ENCODE measurements around the gene WNT1. TPM values are rescaled to one million over a fixed set of nuclear protein-coding genes. Genes with fewer than 3 reads are reported as not detected.

Gene WNT1
- total and polyA plus RNA-seq, 8 donors, result not detected

GRCh38 chr12:48994224-48995085 is 16.3 kb downstream of the WNT1 start:
- H3K27ac ChIP-seq, result no peak overlapping the region
- no peaks in the 10 kb centered on the region for H3K27me3 ChIP-seq
- H3K4me3 ChIP-seq, result no peak overlapping the region
- intact Hi-C loops (cut with DNase I), result no loop called here
- TF ChIP-seq, protein P1, sequence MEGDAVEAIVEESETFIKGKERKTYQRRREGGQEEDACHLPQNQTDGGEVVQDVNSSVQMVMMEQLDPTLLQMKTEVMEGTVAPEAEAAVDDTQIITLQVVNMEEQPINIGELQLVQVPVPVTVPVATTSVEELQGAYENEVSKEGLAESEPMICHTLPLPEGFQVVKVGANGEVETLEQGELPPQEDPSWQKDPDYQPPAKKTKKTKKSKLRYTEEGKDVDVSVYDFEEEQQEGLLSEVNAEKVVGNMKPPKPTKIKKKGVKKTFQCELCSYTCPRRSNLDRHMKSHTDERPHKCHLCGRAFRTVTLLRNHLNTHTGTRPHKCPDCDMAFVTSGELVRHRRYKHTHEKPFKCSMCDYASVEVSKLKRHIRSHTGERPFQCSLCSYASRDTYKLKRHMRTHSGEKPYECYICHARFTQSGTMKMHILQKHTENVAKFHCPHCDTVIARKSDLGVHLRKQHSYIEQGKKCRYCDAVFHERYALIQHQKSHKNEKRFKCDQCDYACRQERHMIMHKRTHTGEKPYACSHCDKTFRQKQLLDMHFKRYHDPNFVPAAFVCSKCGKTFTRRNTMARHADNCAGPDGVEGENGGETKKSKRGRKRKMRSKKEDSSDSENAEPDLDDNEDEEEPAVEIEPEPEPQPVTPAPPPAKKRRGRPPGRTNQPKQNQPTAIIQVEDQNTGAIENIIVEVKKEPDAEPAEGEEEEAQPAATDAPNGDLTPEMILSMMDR (IDR thresholded peaks at IDR 0.05), result no peak
- H3K36me3 ChIP-seq, result no peaks in the 10 kb centered on the region
- peaks cover 3 to 8% (median 6%) of the 10 kb centered on the region in 3 donors for H3K4me1 ChIP-seq
- H3K9me3 ChIP-seq, result no peaks in the 10 kb centered on the region
- no peak for ATAC-seq
- WGBS, 2 donors, result 27 to 31% methylated on average over 32 of the region's 32 CpGs
- no peak for FAIRE-seq
- DNase-seq, result no peak

GRCh38 chr12:48995086-48995879 is 17.2 kb downstream of the WNT1 start:
- peak overlapping the region in 2 of 4 donors; percentile 5 to 34 for H3K4me3 ChIP-seq
- DNase-seq (peak; percentile 74 to 92 (median 84)), ATAC-seq (peak; percentile 80 to 90 (median 88)), FAIRE-seq (no peak)
- no peak overlapping the region for H3K27ac ChIP-seq
- intact Hi-C loops (cut with DNase I), result no loop called here
- H3K36me3 ChIP-seq, result no peaks in the 10 kb centered on the region
- peaks cover 8 to 12% (median 9%) of the 10 kb centered on the region in 3 donors for H3K4me1 ChIP-seq
- H3K27me3 ChIP-seq, result no peaks in the 10 kb centered on the region
- no peaks in the 10 kb centered on the region for H3K9me3 ChIP-seq
- 5 to 6% methylated on average over 32 of the region's 32 CpGs for WGBS, 2 donors
- TF ChIP-seq, protein P1 (IDR thresholded peaks at IDR 0.05), result peak; percentile 74 to 93 (median 84)

GRCh38 chr12:48996794-48997718 is 18.9 kb downstream of the WNT1 start:
- Histone ChIP-seq H3K4me1 (peaks cover 8 to 12% (median 9%) of the 10 kb centered on the region in 3 donors), H3K27me3 (no peaks in the 10 kb centered on the region), H3K36me3 (peaks cover 0 to 4% (median 0%) of the 10 kb centered on the region in 3 donors), H3K4me3 (peak overlapping the region in 3 of 4 donors; percentile 20 to 40 (median 27)), H3K27ac (no peak overlapping the region), H3K9me3 (no peaks in the 10 kb centered on the region)
- no peak for FAIRE-seq
- 27 to 28% methylated on average over 63 to 71 of the region's 71 CpGs for WGBS, 2 donors
- intact Hi-C loops (cut with DNase I), result no loop called here
- TF ChIP-seq, protein P1 (IDR thresholded peaks at IDR 0.05), result peak; percentile 26 to 58 (median 47)
- peak; percentile 49 to 87 (median 68) for DNase-seq
- ATAC-seq, result peak; percentile 59 to 74 (median 68)

- 11 to 12% methylated on average over 48 to 57 of the region's 57 CpGs for WGBS, 2 donors
- no peak for FAIRE-seq
Observed at GRCh38 chr12:48997719-48998496, 19.8 kb downstream of the WNT1 start.

More at GRCh38 chr12:48997719-48998496, 19.8 kb downstream of the WNT1 start:
- intact Hi-C loops (cut with DNase I), result no loop called here
- H3K36me3 ChIP-seq, result peaks cover 0 to 5% (median 4%) of the 10 kb centered on the region in 3 donors
- TF ChIP-seq, protein P1 (IDR thresholded peaks at IDR 0.05), result no peak
- no peak overlapping the region for H3K27ac ChIP-seq
- H3K27me3 ChIP-seq, result no peaks in the 10 kb centered on the region
- no peaks in the 10 kb centered on the region for H3K9me3 ChIP-seq
- DNase-seq (peak in 3 of 6 donors; percentile 54 to 76 (median 70)), ATAC-seq (peak in 3 of 4 donors; percentile 5 to 31 (median 24))
- H3K4me1 ChIP-seq, result peaks cover 8 to 12% (median 9%) of the 10 kb centered on the region in 3 donors
- peak overlapping the region; percentile 6 to 54 (median 30) for H3K4me3 ChIP-seq

All from pancreas (tissue), 10 donors.